Neural progenitor cell (in vitro differentiated cells): ENCODE measurements around the gene NPR2. TPM values are rescaled to one million over a fixed set of nuclear protein-coding genes. Genes with fewer than 3 reads are reported as not detected.

Experiments used
- DNase-seq: peaks from one replicate; pipeline ENCODE4 v3.0.0-alpha.2; 2016; ENCODE audit warnings: low spot score
- H2AFZ ChIP-seq: fragments of 200-600 bp; sonication (generic); replicated peaks from 2 replicates; pipeline ENCODE4 v1.6.1; 2016; ENCODE audit warnings: antibody characterized with exemption
- H3F3A ChIP-seq: fragments of 200-600 bp; sonication (generic); 2 replicates; pipeline ENCODE4 v1.6.1; 2016; ENCODE audit warnings: antibody characterized with exemption, low read depth
- H3K27ac ChIP-seq: fragments of 200-600 bp; sonication (generic); 2 replicates; pipeline ENCODE4 v1.5.1; 2016; ENCODE audit warnings: mild to moderate bottlenecking
- H3K27me3 ChIP-seq: fragments of 200-600 bp; sonication (generic); 2 replicates; pipeline ENCODE4 v1.6.1; 2016; ENCODE audit warnings: mild to moderate bottlenecking, moderate library complexity
- H3K36me3 ChIP-seq: fragments of 200-600 bp; sonication (generic); 2 replicates; pipeline ENCODE4 v1.5.1; 2016
- H3K4me1 ChIP-seq: fragments of 200-600 bp; sonication (generic); 2 replicates; pipeline ENCODE4 v1.6.1; 2016; ENCODE audit warnings: mixed run types
- H3K4me2 ChIP-seq: fragments of 200-600 bp; sonication (generic); 2 replicates; pipeline ENCODE4 v1.6.1; 2016
- H3K4me3 ChIP-seq: fragments of 200-600 bp; sonication (generic); 2 replicates; pipeline ENCODE4 v1.5.1; 2016
- H3K79me2 ChIP-seq: fragments of 200-600 bp; sonication (generic); 2 replicates; pipeline ENCODE4 v1.6.1; 2016; ENCODE audit warnings: low read depth
- H3K9ac ChIP-seq: fragments of 200-600 bp; sonication (generic); 2 replicates; pipeline ENCODE4 v1.6.1; 2016
- H3K9me3 ChIP-seq: fragments of 200-600 bp; sonication (generic); 2 replicates; pipeline ENCODE4 v1.5.1; 2016; ENCODE audit warnings: low read depth
- H4K20me1 ChIP-seq: fragments of 200-600 bp; sonication (generic); 2 replicates; pipeline ENCODE4 v1.6.1; 2016; ENCODE audit warnings: low read depth
- H3K27ac Mint-ChIP-seq: 3 replicates; pipeline ENCODE4 v1.8.0; 2021; ENCODE audit warnings: mixed read lengths
- H3K27me3 Mint-ChIP-seq: 2 replicates; pipeline ENCODE4 v1.8.0; 2022; ENCODE audit warnings: low read depth, mild to moderate bottlenecking, inconsistent platforms, moderate library complexity, mixed read lengths; ENCODE audit not compliant: insufficient read depth
- H3K36me3 Mint-ChIP-seq: 3 replicates; pipeline ENCODE4 v1.8.0; 2021; ENCODE audit warnings: mixed read lengths
- H3K4me1 Mint-ChIP-seq: 3 replicates; pipeline ENCODE4 v1.8.0; 2021; ENCODE audit warnings: mixed read lengths
- H3K4me3 Mint-ChIP-seq: 3 replicates; pipeline ENCODE4 v1.8.0; 2021; ENCODE audit warnings: mild to moderate bottlenecking, moderate library complexity, mixed read lengths
- H3K9me3 Mint-ChIP-seq: 3 replicates; pipeline ENCODE4 v1.8.0; 2020; ENCODE audit warnings: mixed read lengths
- CTCF ChIP-seq: fragments of 200-600 bp; sonication (generic); IDR thresholded peaks from 2 replicates; pipeline ENCODE4 v1.5.1; 2017; ENCODE audit warnings: antibody characterized with exemption, mild to moderate bottlenecking
- EZH2 ChIP-seq: fragments of 200-600 bp; sonication (generic); IDR thresholded peaks from 2 replicates; pipeline ENCODE4 v1.6.1; 2017; ENCODE audit warnings: antibody characterized with exemption, mild to moderate bottlenecking, moderate library complexity
- EZH2phosphoT487 ChIP-seq: fragments of 200-600 bp; sonication (generic); IDR thresholded peaks from 2 replicates; pipeline ENCODE4 v1.6.1; 2017; ENCODE audit warnings: antibody characterized with exemption
- total RNA-seq: library from RNA; depleted of rRNA; stranded (reverse); fragments of >200 nt; gene quantifications from 2 replicates; pipeline ENCODE4 v1.2.3, GENCODE V29; 2015; ENCODE audit warnings: low replicate concordance

The NPR2 gene
- total RNA-seq, 1 donor from 2014 or later: 5.6 TPM

GRCh38 chr9:35753466-35753865 lies 37.9 kb upstream of the NPR2 start:
- Mint-ChIP-seq H3K4me3 (no peak overlapping the region), H3K27ac (no peak overlapping the region), H3K9me3 (no peaks in the 10 kb centered on the region), H3K27me3 (no peaks in the 10 kb centered on the region), H3K36me3 (peaks cover 34% of the 10 kb centered on the region), H3K4me1 (peaks cover 16% of the 10 kb centered on the region)
- H3F3A ChIP-seq: peaks cover 38% of the 10 kb centered on the region
- no peak overlapping the region for H3K4me3 ChIP-seq
- no peak for TF ChIP-seq EZH2
- no peak for TF ChIP-seq CTCF
- TF ChIP-seq EZH2phosphoT487: no peak
- H3K9me3 ChIP-seq: no peaks in the 10 kb centered on the region
- no peak overlapping the region for H3K9ac ChIP-seq
- DNase-seq: no peak
- no peaks in the 10 kb centered on the region for H3K36me3 ChIP-seq
- H3K27me3 ChIP-seq: no peaks in the 10 kb centered on the region
- no peak overlapping the region for H3K27ac ChIP-seq
- H2AFZ ChIP-seq: no peak overlapping the region
- H3K4me1 ChIP-seq: peaks cover 15% of the 10 kb centered on the region
- peaks cover 2% of the 10 kb centered on the region for H4K20me1 ChIP-seq
- peaks cover 30% of the 10 kb centered on the region for H3K79me2 ChIP-seq
- H3K4me2 ChIP-seq: no peak overlapping the region

GRCh38 chr9:35754264-35754663 lies 37.1 kb upstream of the NPR2 start, which contains the start of gene MSMP:
Gene MSMP (minus strand): TSS chr9:35754276. CDS start chr9:35754129, 147 bp downstream.
- no peaks in the 10 kb centered on the region for H3K27me3 ChIP-seq
- no peaks in the 10 kb centered on the region for H3K9me3 ChIP-seq
- H3K27ac ChIP-seq: no peak within 1 kb of the TSS
- no peak for TF ChIP-seq EZH2phosphoT487
- TF ChIP-seq EZH2: no peak
- no peak for TF ChIP-seq CTCF
- no peak within 1 kb of the TSS for H3K9ac ChIP-seq
- H2AFZ ChIP-seq: no peak within 1 kb of the TSS
- no peaks in the 10 kb centered on the region for H4K20me1 ChIP-seq
- H3K4me2 ChIP-seq: no peak within 1 kb of the TSS
- Mint-ChIP-seq H3K4me1 (peaks cover 19% of the 10 kb centered on the region), H3K9me3 (no peaks in the 10 kb centered on the region), H3K27me3 (no peaks in the 10 kb centered on the region), H3K4me3 (no peak within 1 kb of the TSS), H3K36me3 (peaks cover 34% of the 10 kb centered on the region), H3K27ac (no peak within 1 kb of the TSS)
- H3F3A ChIP-seq: peaks cover 36% of the 10 kb centered on the region
- no peaks in the 10 kb centered on the region for H3K36me3 ChIP-seq
- H3K79me2 ChIP-seq: peaks cover 32% of the 10 kb centered on the region
- H3K4me1 ChIP-seq: peaks cover 18% of the 10 kb centered on the region
- no peak for DNase-seq
- H3K4me3 ChIP-seq: no peak within 1 kb of the TSS

GRCh38 chr9:35755071-35755470 lies 36.3 kb upstream of the NPR2 start:
- peaks cover 34% of the 10 kb centered on the region for H3K36me3 Mint-ChIP-seq
- TF ChIP-seq CTCF (no peak), EZH2phosphoT487 (no peak), EZH2 (no peak)
- H2AFZ ChIP-seq: no peak overlapping the region
- no peak for DNase-seq
- H3K4me3 Mint-ChIP-seq: no peak overlapping the region
- H3K4me2 ChIP-seq: no peak overlapping the region
- no peaks in the 10 kb centered on the region for H4K20me1 ChIP-seq
- H3K27ac ChIP-seq: no peak overlapping the region
- H3K9me3 Mint-ChIP-seq: no peaks in the 10 kb centered on the region
- H3K4me3 ChIP-seq: no peak overlapping the region
- no peaks in the 10 kb centered on the region for H3K27me3 Mint-ChIP-seq
- H3K36me3 ChIP-seq: no peaks in the 10 kb centered on the region
- no peak overlapping the region for H3K27ac Mint-ChIP-seq
- H3K79me2 ChIP-seq: peaks cover 32% of the 10 kb centered on the region
- H3K4me1 Mint-ChIP-seq: peaks cover 20% of the 10 kb centered on the region
- no peaks in the 10 kb centered on the region for H3K27me3 ChIP-seq
- no peak overlapping the region for H3K9ac ChIP-seq
- H3F3A ChIP-seq: peaks cover 28% of the 10 kb centered on the region
- no peaks in the 10 kb centered on the region for H3K9me3 ChIP-seq
- peaks cover 19% of the 10 kb centered on the region for H3K4me1 ChIP-seq
